ENCODE data around the gene PRG3. TPM values are rescaled to one million over a fixed set of nuclear protein-coding genes. Genes with fewer than 3 reads are reported as not detected.

The PRG3 gene
- total and polyA plus RNA-seq, 9 of the 15 experiments (the other 6 are each of a cell fraction or from before 2014, with no cell fraction given) = 0.18 to 0.55 (median 0.38) TPM; not detected in 6

DNA sequence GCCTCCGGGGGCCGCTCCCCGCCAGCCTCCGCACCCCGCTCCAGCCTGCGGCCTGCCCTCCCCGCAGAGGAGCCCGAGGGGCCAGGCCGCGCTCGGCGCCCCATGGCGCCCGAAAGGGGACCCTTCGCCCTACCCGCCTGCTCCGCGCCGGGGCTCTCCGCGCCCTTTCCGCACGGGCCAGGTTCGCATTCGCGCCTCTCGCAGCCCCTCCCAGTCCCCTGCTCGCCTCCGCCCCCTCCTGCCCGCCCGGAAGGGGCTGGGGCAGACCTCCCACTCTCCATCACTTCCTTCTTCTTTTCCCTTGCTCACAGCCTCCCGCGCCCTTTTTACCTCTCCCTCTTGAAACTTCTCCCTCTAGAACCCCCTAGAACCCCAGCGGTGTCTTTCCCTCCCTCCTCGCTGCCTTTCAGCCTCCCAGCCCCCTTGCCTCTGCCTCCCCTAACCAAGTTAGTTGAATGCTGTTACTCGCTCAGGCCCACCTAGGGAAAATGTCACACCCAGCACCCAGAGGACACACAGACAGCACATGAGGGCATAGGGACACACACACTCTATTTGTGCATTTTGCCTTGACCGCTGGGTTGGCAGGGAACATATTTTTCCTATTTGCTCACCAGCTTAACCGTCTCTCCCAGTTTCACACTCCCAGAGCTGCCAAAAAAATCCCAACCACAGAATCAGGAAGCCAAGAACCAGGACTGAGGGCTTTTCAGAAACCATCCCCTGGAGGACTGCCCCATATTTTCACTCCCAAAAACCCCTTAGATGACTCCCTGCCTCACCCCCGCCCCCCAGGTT lies 46.2 kb upstream of the PRG3 start, which contains the start of gene SLC43A3 (continued):
- TF ChIP-seq, protein P1, sequence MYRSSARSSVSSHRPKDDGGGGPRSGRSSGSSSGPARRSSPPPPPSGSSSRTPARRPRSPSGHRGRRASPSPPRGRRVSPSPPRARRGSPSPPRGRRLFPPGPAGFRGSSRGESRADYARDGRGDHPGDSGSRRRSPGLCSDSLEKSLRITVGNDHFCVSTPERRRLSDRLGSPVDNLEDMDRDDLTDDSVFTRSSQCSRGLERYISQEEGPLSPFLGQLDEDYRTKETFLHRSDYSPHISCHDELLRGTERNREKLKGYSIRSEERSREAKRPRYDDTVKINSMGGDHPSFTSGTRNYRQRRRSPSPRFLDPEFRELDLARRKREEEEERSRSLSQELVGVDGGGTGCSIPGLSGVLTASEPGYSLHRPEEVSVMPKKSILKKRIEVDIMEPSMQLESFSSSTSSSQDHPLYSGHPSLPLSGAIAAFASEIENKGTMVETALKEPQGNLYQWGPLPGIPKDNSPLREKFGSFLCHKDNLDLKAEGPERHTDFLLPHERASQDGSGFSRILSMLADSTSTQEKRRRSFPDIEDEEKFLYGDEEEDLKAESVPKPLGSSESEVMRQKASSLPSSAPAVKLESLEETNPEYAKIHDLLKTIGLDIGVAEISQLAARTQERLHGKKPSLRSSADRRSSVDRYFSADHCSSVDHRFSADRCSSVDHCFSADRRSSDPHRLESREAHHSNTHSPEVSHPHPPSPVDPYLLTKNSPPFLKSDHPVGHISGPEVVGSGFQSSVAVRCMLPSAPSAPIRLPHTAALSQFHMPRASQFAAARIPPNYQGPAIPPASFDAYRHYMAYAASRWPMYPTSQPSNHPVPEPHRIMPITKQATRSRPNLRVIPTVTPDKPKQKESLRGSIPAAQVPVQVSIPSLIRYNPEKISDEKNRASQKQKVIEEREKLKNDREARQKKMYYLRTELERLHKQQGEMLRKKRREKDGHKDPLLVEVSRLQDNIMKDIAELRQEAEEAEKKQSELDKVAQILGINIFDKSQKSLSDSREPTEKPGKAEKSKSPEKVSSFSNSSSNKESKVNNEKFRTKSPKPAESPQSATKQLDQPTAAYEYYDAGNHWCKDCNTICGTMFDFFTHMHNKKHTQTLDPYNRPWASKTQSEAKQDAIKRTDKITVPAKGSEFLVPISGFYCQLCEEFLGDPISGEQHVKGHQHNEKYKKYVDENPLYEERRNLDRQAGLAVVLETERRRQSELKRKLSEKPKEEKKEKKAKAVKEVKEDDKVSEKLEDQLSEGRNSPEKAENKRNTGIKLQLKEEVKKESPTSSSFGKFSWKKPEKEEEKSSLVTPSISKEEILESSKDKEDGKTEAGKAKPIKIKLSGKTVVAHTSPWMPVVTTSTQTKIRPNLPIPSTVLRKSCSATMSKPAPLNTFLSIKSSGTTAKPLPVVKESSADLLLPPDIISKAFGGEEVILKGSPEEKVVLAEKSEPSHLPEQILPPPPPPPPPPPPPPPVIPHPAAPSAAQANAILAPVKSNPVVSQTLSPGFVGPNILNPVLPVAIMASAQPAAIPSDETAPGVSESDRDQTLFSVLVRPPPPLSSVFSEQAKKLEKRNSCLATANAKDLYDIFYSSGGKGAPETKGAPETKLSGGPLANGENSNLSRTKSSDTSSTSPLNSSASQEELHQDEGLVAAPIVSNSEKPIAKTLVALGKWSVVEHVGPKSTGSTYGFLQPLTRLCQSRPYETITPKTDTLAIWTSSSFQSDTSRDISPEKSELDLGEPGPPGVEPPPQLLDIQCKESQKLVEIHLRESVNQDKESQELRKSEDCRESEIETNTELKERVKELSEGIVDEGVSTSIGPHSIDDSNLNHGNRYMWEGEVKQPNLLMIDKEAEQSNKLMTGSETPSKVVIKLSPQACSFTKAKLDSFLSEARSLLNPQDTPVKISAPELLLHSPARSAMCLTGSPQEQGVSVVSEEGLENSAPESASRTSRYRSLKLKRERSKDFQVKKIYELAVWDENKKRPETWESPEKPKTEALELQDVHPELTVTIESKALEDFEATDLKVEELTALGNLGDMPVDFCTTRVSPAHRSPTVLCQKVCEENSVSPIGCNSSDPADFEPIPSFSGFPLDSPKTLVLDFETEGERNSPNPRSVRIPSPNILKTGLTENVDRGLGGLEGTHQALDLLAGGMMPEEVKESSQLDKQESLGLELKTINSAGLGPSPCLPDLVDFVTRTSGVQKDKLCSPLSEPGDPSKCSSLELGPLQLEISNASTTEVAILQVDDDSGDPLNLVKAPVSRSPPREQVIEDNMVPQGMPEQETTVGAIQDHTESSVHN (IDR thresholded peaks at IDR 0.05; ENCODE audit: borderline replicate concordance in 1 of 2, low read depth in 1 of 2) = no peak
- TF ChIP-seq, protein P2, sequence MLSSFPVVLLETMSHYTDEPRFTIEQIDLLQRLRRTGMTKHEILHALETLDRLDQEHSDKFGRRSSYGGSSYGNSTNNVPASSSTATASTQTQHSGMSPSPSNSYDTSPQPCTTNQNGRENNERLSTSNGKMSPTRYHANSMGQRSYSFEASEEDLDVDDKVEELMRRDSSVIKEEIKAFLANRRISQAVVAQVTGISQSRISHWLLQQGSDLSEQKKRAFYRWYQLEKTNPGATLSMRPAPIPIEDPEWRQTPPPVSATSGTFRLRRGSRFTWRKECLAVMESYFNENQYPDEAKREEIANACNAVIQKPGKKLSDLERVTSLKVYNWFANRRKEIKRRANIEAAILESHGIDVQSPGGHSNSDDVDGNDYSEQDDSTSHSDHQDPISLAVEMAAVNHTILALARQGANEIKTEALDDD (IDR thresholded peaks at IDR 0.05) = no peak
- TF ChIP-seq NCOA1 (IDR thresholded peaks at IDR 0.05; ENCODE audit: low read depth) = peak; percentile 57
- no peak for TF ChIP-seq SIRT6 (IDR thresholded peaks at IDR 0.05; ENCODE audit: low read depth, low read length)
- no peak for TF ChIP-seq GATA2 (CRISPR knock-in tag; IDR thresholded peaks at IDR 0.05)
- 0 out of 2 replicates have a peak, but pooled peaks have one; percentile 30 for TF ChIP-seq KAT8 (IDR thresholded peaks at IDR 0.05; ENCODE audit: low read depth)
- TF ChIP-seq ZNF274 (IDR thresholded peaks at IDR 0.05; ENCODE audit: borderline replicate concordance, low read depth, low read length) = no peak
- TF ChIP-seq ZKSCAN1 (IDR thresholded peaks at IDR 0.05; ENCODE audit: low read depth, low read length) = no peak
- TF ChIP-seq PYGO2 (tag; IDR thresholded peaks at IDR 0.05) = no peak
- TF ChIP-seq, protein P3, sequence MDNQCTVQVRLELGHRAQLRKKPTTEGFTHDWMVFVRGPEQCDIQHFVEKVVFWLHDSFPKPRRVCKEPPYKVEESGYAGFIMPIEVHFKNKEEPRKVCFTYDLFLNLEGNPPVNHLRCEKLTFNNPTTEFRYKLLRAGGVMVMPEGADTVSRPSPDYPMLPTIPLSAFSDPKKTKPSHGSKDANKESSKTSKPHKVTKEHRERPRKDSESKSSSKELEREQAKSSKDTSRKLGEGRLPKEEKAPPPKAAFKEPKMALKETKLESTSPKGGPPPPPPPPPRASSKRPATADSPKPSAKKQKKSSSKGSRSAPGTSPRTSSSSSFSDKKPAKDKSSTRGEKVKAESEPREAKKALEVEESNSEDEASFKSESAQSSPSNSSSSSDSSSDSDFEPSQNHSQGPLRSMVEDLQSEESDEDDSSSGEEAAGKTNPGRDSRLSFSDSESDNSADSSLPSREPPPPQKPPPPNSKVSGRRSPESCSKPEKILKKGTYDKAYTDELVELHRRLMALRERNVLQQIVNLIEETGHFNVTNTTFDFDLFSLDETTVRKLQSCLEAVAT (IDR thresholded peaks at IDR 0.05) = peak; percentile 65 to 66; a peak in 2 of 4 replicates
- no peak for TF ChIP-seq CHD1 (IDR thresholded peaks at IDR 0.05; ENCODE audit: low read length)
- TF ChIP-seq ZNF41 (CRISPR knock-in tag; conservative IDR thresholded peaks at IDR 0.05) = no peak

Data from K562 (cell line).